HuH-7 (cell line): ENCODE data around the gene DLX6.

Experiments used
- DNase-seq: peaks from one replicate; pipeline ENCODE4 v3.0.0; 2011; ENCODE audit warnings: low spot score

Gene DLX6

GRCh38 chr7:97011104-97011503 lies 5.8 kb downstream of the DLX6 start:
- DNase-seq, result no peak

GRCh38 chr7:97011536-97012364 lies 6.4 kb downstream of the DLX6 start:
- DNase-seq, result no peak

GRCh38 chr7:97012365-97013133 lies 7.2 kb downstream of the DLX6 start:
- no peak for DNase-seq

GRCh38 chr7:97013134-97013844 lies 7.9 kb downstream of the DLX6 start:
- no peak for DNase-seq

- DNase-seq, result no peak
These were observed 8.4 kb downstream of the DLX6 start for GRCh38 chr7:97013845-97014134.

GRCh38 chr7:97014145-97014750 lies 8.9 kb downstream of the DLX6 start:
- DNase-seq, result no peak

- DNase-seq, result no peak
These were observed 9.9 kb downstream of the DLX6 start for GRCh38 chr7:97015279-97015678.

GRCh38 chr7:97015756-97016380 lies 10.5 kb downstream of the DLX6 start:
- DNase-seq, result no peak

- peak; percentile 94 for DNase-seq
These were observed 11.2 kb downstream of the DLX6 start for GRCh38 chr7:97016381-97017191.

GRCh38 chr7:97017192-97018125 lies 12.1 kb downstream of the DLX6 start:
- no peak for DNase-seq

- no peak for DNase-seq
These were observed 12.8 kb downstream of the DLX6 start for GRCh38 chr7:97018126-97018601.

GRCh38 chr7:97018791-97019531 lies 13.6 kb downstream of the DLX6 start:
- DNase-seq, result no peak

- DNase-seq, result no peak
These were observed 14.4 kb downstream of the DLX6 start for GRCh38 chr7:97019710-97020225.

GRCh38 chr7:97020601-97020995 lies 15.2 kb downstream of the DLX6 start:
- no peak for DNase-seq

GRCh38 chr7:97020996-97021746 lies 15.8 kb downstream of the DLX6 start:
- DNase-seq, result peak; percentile 65

- DNase-seq, result no peak
These were observed 16.6 kb downstream of the DLX6 start for GRCh38 chr7:97021747-97022490.
